Stimulated activated CD4-positive, alpha-beta T cell treated with anti-CD3 and anti-CD28 coated beads, Interleukin-4, amount 100 ng/mL, for 4 hours (primary cell): ENCODE results near the gene SMIM9.

Experiments
- DNase-seq, 2 experiments: peaks; one replicate each; pipeline ENCODE4 v3.0.0-alpha.2; 2020

The SMIM9 gene

DNA sequence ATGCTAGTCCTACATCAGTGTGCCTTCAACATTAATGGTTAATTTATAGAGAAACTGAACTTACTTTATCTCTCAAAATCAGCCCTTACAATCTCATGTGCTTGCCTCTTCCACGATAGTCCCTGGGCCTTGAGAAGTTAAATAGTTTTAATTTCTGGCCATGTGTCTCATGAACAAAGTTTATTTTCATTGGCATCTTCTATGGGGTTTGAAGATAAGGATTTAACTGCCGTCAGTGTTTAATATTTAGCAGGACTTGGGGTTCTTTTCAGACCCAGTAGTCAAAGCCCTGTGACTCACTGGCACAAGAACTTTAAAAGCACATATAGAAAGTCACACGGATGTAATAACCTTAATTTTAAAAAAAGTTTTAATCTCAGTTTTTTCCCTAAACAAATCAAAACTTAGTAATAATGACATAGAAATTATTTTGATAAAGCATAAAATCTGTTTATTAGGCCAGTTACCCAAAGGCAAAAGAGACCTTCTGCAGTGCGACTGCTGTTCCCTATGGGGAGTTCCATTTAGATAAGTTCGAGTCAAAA is 19.1 kb downstream of the SMIM9 start:
- no peak for DNase-seq

DNA sequence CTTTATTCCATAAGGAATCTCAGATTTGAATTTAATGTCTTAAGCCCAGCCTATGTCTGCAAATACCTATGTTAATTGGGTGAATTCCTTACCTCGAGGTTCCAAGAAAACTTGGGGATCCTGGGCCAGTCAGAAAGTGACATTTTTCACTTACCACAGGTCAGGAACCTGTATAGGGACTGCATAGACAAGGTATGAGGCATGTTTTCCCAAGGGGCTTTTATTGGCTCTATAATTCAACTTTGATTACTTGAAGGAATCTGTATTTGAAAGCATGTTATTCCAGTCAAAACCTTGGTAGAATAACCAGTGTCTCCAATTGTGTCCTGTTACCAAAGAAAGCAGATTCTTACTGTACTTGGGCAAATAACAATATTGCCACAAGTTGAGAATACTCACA is 20.7 kb downstream of the SMIM9 start:
- DNase-seq, result no peak

DNA sequence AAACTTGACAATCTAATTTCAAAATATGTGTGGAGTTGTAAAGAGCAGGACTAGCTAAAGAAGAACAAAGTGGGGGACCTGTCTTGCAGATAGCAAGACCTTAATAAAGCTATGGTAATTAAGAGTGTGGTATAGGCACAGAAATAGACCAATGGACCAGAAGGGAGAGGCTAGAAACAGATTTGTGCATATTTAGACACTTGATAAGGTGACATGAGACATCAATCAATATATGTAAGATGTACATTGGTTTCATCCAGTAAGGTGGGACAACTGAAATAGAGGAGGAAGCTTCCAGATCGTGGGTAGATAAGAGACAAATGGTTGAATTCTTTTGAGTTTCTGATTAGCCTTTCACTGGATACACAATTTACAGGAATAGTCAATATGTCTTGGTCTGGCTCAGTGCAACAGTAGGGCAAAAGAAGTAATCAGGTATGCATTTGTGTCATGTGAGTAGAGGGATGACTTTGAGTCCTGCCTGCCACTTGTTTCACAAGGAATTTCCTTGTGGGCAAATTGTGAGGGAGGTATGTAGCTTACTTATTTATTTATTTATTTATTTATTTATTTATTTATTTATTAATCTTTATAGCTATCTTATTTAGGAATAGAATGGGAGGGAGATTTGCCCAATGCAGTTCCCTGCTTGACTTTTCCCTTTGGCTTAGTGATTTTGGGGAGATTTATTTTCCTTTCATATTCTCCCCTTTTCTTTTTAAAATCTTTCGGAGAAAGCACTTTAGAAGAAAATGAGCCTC is 21.9 kb downstream of the SMIM9 start:
- no peak for DNase-seq

DNA sequence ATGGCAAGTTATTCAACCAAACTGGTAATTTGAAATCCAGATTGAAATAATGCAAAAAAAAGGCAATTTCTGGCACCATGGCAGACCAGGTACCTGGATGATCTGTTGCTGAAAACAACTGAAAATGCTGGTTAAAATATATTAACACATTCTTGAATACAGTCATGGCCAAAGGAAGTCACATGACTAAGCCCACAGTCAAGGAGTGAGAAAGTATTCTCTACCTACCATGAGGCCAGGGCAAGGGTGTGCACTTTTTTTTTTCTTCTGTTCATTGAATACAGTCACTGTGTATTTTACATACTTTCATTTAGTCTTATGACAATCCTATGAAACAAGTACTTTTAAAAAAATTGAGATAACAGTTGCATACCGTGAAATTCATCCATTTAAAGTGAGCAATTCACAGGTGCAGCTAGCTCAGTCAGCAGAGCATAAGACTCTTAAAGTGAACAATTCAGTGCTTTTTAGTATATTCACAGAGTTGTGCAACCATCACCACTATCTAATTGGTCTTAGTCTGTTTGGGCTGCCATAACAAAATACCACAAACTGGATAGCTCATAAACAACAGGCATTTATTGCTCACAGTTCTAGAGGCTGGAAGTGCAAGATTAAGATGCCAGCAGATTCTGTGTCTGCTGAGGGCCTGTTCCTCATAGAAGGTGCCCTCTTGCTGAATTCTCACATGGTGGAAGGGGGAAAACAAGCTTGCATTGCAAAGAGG is 24.4 kb downstream of the SMIM9 start:
- DNase-seq, result no peak

DNA sequence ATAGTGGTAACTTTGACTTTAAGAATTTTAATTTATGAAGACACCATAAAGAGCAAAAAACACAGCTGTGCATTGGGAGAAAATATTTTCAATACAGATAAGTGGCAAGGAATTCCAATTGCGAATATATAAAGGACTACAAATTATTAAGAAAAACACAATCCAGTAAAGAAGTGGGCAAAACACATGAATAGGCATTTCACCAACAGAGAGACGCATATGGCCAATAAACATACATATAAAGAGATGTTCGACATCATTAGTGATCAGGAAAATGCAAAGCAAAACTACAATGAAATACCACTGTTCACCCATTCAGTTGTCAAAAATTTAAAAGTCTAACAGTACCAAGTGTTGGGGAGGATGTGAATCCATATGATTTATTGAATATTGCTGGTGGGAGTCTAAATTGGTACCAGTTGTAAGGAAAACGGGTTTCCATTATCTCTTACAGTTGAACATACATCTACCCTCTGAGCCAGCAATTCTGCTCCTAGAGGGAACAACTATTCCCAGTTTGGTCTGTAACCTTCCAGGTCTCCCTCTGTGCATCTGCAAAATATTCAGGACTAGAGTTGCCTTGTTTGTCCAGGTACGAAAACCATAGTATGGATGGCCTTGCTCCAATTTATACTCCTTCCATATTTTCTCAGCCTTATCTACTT is 27.5 kb downstream of the SMIM9 start:
- DNase-seq, result no peak

DNA sequence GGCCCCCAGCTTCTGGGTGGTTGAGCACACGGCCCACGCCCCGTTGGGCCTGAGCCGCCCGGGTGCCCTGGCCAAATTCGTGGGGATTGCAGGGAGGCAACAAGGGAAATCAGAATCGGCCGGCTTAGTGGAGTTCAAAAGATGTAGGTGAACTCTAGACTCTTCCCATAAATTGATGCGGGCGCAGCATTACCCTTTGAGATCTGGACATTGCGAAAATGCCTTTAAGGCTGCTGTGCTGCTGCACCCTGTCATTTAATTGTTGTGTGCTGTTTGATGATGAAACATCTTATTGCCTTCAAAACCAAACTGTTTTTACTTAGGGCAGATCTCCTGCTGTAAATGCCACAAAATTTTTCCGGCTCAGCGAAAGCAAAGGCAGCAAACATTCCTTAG is 28.8 kb downstream of the SMIM9 start:
- no peak for DNase-seq

DNA sequence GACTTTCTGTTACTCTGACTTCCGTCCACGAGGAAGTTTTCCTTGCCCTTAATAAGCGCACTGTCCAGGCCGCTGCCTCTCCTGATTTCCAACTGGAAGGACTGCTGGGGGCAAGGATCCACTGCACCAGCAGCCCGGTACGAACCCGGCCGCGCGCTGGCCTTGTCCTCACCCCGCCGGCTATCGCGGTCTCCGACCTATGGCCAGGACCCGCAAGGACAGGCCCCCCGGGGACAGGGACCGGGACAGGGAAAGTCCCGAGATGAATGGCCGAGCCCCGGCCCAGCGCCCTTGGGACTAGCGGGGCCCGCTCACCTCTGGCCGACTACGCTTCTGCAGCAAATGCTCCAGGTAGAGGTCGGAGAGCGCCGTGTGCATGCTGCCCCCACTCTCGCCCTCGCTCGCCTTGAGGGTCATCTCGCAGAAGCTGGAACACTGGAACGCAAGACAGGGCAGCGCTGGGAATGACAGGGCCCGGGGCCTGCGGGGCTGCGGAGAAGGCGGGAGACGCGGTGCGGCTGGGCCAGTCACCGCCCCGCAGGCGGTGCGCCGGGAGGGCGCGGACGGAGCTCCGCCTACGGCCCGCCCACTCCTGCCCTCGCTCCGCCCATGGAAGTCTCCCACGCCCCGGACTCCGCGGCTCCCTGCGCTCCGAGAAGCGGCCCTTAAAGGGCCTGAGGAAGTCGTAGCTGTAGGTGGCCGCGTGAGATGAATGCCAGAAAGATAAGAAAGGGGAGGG is 29.3 kb downstream of the SMIM9 start, which contains the start of gene MPP1:
Gene MPP1 (minus strand): TSS at position 529 of the 739 bp plus-strand sequence. CDS start 112 bp downstream, at position 417.
- peak; percentile 72 to 73 for DNase-seq

DNA sequence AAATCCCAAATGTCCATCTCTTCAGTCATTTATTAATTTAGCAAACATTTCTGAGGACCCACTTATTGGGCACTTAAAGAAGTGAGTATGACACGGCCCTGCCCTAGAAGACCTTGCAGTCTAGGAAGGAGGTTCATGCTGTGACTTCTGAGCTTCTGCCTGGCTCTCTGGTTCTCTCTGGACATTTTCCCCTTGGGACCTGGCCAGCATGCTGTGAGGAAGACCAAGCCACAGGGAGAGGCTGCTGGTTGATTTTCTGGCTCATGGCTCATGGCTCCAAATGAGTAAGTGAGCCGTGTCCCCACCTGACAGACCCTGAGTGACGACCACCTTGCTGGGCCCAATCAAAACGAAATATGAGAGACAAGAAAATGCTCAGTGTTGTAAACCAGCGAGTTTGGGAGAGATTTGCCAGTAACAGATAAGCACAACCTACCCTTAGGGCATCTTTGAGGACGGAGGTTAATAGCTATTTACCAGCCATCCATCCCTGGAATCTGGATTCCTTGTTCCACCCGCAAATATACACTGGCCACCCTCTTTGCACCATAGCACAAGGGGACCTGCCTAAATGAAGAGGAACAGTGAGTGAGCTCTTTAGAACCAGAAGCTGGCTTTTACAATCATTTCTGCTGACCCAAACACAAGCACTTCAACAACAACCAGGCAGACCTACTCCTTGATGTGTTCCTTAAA is 30.1 kb downstream of the SMIM9 start:
- DNase-seq, result no peak

DNA sequence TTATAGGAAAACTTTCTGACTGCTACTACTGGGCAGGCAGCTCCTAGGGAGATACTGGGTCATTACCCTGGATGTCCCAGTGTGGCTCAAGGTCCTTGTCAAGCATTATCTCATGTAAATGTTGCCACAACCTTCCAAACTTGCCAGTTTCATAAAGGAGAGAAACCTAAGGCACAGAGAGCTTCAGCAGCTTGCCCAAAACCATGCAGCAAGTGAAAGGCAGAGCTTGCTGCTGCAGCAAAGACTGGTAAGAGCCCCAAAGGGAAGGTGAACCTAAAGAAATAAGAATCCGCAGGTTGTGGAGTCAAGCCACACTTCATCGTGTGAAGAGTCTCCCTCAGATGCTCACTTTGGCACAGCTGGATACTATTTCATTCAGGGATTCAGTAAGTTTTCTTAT is 31.5 kb downstream of the SMIM9 start:
- DNase-seq, result no peak

DNA sequence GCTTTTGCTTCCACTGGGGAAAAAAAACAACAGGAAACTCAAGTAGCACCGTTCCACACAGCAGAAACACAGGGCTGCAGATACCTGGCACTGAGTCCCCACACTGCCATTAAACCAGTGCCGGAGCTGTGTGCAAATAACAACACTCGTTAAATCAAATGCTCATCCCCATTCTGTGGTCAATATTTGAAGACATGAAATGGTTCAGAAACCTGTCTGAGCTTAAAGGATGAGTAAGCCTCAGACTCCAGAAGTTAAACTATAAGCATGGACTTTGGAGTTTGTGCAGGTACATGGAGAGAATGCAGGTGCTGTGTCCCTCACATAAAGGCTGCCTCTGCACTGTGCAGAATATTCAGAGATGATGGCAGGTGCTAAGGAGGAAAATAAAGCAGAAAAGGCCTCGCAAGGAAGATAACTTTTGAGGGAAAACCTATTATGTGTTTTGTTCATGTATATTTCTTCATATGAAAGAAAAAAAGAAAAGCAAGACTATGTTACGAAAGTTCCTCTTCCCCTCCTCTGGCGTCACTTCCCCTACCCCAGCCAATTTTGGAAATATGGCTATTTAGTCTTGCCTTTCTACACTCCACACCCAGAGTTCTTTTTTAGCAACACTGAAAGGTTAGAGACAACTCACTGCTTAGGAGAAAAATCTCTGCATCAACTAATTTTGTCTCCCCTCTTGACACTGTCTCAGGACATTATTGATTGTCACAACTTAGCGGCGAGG is 33.8 kb downstream of the SMIM9 start:
- DNase-seq, result no peak

DNA sequence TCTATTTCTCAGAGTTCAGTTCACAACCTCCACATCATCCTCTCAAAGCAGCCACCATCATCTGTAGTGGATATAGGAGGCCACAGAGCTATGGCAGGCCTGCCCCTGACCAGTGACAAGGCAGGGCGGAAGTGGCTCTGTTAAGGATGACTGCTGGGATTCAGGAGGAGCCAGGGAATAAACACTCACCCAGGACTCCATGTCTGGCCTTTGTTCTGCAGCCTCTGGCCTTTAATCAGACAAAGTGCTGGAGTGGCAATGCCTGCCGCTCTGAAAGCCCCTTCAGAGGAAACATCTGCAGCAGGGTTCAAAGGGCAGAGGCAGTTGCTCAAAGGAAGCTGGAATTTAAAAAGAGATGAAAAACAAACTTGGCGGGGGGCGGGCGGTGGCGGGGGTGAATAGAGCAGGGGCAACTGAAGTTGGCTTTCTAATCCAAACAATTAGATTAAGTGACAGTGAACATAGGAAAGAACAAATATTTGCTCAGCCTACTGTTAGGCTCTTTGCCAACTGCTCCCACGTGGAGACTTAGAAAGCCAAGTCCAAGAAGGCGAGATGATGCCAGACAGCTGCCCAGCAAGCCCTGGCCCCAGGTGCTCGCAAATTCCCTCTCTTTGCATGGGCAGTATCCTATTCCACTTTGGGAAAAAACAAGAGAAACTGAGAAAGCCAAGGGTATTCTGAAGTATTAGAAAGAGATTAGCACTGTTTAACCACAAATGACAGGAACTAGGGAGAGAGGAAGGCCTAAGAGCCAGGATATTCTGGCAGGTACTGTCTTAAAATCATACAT is 34.7 kb downstream of the SMIM9 start:
- DNase-seq, result no peak

DNA sequence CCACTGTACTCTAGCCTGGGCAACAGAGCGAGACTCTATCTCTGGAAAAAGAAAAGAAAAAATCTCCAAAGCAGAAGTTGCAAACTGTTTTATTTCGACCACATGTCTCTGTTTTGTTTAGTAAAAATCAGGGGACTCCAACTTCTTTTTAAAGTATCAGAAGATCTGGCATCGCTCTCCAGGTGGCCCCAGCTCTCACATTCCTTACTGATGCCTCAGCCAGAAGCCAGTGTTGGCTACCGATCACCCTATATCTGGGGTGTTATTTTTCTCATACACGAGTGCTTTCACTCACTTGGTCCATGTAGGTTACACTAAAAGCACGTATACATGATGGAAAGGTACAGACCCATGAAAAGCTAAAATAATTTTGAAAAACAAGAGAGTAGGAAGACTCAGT is 37.5 kb downstream of the SMIM9 start:
- DNase-seq, result no peak

DNA sequence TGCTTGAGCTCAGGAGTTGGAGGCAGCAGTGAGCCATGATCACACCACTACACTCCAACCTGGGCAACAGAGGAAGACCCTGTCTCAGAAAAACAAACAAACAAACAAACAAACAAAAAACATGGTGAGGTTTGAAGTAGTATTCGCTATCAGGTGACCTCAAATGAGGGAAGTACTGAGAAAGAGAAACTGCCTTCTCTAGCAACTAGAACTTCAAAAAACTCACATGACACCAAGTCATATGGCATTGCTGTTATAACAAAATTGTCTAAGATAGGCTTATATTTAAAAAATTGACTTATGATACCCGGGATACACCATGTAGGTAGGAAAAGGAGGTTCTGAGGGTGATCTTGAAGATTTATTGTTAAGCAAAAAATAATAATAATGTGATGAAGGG is 39.4 kb downstream of the SMIM9 start:
- no peak for DNase-seq

DNA sequence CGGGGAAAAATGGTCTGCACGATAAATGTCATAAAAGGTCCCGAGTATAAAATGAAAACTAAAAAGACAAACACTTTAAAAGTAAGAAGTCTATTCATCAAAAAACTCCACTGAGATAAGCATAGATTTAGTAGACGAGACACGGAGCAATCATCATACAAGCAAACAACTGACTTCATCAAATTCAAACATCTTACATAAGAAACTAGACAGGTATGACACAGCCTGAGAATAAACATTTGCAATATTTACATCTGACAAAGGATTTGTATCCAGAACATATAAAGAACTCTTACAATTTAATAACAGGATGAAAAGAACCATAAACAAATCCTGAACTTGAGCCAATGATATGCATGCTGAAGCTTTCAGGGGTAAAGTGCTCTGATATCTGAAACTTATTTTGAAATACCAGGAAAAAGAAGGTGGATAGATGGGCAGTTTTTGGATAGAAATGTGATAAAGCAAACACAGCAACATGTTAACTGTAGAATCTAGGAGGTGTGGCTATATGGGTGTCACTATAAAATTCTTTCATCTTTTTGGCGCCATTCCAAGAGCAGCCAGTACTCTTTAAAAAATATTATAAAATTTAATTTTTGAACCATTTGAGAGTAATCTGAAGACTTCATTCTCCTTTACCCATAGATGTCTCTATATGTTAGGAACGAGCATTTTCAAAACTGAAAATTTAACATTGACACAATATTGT is 41.2 kb downstream of the SMIM9 start:
- no peak for DNase-seq

DNA sequence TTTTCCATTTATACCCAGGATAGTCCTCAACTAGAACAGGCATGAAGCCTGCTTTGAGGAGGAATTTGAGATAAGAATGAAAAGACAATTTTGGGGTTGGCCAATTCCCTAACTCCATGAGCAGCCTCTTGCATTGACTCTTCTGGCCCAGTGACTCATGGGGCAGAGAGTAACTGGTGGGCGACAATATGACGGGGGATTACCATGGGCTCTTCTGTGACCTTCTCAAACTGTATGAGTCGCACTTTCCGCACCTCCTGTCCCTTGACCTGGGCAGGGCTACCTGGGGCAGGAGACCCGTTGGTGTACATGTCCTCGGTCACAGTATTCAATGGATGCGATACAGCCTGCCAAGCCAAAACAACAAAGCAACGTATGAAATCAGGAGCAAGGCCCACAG is 42.5 kb downstream of the SMIM9 start:
- no peak for DNase-seq

DNA sequence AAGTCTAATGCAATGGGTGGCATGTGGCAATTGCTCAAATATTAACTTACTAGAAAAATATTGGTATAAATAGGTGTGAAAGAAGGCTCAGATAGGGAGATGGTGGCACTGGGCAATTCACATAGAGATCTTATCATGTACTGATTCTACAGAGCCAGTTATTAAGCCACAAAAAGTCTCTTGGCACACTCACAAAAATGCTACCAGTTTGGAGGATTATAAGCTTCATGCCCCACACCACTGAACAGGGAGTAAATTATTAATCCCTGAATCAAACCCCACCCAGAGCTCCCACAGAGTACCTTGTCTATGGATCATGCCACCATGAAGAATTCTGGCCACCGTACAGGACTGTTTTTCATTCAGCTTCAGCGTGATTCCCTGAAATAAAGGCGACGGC is 43.0 kb downstream of the SMIM9 start:
- no peak for DNase-seq

DNA sequence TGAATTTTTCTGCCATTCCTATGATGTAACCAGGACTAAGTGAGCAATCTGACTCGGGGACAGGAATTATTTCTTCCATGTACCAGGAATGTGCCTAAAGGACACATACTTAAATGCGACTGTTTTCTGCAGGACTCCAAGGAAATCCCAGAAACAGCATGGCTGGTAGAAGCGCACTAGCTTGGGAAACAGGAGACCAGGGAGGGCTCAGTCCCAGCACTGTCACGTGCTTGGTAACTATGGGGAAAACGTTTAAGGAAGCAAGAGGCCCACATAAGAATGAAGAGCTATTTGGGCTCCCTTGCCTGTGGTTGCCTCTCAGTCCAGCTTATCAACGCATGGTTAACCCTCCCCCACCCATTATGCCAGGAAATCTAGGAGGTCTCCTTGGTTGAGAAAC is 48.7 kb downstream of the SMIM9 start:
- DNase-seq, result no peak

DNA sequence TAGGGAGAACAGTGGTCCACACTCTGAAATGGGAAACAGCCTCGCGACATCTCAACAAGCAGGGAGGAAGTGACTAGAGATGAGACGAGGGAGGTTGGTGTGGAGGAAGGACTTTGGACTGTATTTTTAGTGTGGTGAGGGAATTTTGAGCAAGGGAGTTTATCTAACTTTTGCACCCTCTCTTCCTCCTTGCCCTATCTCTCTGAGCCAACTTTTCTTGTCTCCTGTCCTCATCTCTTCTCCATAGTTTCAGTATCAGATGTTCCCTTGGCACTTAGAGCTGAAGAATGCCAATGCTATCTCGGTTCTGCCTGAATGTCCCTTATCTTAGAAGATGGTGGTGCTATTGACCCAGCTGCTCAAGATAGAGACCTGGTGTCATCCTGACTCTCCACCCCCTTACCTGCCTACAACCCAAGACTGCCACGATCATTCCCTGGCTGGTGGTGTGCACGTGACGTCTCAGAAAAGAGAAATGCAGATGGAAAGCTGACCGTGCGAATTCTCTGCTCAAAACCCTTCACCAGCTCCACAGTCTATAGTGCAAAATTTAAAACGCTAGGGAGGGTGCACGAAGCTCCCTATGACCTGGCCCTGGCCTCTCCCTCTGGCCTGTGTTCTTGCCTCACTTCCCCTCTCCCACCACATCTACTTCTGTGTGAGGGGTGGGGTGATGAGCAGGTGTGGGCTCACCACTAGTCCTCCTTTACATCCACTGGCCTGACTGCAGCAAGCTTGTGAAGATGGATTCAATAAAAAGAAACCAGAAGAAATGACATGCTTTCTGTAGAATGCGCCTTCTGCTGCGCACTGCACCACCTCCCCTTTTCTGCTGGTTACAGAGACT is 50.1 kb downstream of the SMIM9 start:
- DNase-seq, result no peak

DNA sequence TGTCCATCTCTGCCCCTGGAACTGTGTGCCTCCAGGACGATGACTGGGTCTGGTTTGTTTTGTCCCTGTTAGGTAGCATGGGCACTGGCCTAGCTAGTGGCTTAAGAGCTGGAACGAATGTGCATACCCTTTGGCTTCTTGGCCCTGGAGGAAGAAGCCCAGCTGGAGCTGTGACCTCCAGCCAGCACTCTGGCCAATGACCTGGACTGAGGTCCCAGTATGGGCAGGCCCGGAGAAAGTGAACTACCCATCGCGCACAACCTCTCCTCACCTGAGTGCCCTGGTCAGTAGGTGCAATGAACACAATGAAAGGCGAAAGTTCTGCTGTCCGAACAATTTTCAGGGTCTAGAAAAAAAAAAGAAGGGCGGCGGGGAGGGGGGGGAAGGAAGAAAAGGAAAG is 53.5 kb downstream of the SMIM9 start:
- DNase-seq, result no peak
